Activated T-cell treated with anti-CD3 and anti-CD28 coated beads, Interleukin-2, amount 50 U/mL, for 1 hour (primary cell): ENCODE results near the gene MIPEP.

Experiments
- DNase-seq: peaks from one replicate; pipeline ENCODE4 v3.0.0-alpha.2; 2020

The MIPEP gene

DNA sequence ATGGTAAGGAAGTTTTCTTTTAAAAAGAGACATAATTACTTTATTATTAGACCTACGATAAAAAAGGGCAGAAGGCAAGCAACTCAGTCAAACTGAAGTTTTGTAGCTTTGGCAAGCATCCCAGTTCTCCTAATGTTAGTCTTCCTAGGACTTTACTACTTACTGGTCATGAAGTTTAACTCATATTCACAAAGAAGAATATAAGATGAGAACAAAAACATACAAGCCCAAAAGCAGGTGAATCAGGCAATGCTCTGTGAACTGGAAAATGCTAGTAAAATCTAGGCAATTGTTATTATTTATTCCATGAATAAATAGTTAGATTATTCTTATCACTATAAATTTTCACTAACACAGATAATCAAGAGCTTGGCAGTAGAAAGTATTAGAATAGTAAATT, 85.0 kb downstream of the MIPEP start:
- DNase-seq: no peak

DNA sequence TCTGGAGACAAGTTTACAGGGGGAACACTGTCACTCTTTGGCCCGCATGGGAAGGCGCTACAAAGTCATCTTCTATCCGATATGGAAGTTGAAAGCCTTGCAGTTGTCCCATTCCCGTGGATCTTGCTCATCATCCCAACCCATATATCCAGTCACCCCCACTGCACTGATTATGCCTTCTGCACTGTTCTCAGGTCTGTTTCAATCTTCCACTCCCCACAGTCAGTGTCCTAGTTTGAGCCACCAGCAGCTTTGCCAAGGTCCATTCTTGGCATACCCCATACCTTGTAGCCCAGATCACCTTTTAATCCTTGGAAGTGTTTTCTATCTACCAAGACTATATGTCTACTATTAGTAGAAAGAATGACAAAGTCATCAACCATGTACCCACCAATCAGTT, 88.1 kb downstream of the MIPEP start:
- no peak for DNase-seq

GRCh38 chr13:23799945-23800344, 89.3 kb downstream of the MIPEP start:
- no peak for DNase-seq

DNA sequence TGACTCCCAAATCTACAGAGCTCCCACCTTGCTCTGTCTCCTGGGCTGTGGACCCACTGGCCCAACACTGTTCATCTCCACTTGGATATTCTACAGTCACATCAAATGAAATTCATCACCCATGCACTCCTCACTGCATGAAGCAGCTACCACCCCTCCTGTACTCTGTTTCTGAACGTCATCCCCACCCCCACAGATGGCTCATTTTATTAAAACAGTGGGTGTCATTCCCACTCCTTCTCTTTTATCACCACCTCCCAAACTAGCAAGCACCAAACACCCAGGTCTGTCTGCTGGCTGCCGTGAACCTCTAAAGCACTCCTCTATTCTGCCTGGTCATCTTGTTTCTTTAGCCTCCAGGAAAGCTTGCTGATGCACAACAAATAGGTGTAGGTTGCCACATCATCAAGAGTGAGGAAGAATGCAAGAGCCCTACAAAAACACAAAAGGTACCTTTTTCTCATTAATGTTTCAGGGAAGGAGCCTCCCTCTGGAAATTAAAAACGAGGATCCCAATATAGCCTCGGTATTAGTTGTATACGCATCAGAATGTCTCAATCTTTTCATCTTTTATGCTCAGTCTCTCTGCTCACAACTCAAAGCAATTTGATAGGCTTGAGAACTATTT, 91.8 kb downstream of the MIPEP start:
- no peak for DNase-seq

DNA sequence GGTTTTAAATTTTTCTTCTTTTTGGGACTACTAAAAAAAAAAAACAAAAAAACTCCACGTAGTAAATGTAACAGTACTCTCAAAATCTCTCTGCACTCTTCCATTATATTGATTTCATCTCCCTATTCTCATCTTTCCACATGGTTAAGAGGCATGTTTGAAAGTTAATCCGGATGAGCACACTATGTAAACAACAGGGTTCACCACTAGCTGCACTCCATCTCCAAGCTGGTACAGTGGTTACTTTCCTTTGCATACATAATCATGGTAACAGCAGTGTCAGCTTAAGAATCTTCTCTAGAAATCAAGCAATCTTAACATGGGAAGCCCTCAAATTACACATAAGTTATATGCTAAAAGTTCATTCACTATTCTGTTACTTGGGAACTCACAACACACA, 92.6 kb downstream of the MIPEP start:
- DNase-seq: no peak

- no peak for DNase-seq
Observed at GRCh38 chr13:23794267-23795161, 94.7 kb downstream of the MIPEP start.

DNA sequence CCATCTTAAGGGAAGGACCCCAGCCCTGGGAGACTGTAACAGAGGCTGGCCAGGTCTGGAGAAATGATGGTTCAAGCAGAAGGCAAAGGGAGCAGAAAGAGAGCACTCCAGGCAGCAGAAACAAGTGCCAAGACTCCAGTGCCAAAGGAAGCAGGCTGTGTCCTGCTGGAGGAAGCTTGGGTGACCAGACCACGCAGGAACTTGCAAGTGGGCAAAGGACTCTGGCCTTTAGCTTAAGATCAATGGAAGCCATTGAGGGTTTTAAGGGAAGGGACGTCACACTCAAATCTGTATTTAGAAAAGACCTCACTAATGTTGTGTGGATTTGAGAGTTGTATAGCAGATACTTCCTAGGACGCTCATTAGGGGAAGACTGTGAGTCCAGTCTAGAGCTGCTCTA, 95.5 kb downstream of the MIPEP start:
- no peak for DNase-seq

DNA sequence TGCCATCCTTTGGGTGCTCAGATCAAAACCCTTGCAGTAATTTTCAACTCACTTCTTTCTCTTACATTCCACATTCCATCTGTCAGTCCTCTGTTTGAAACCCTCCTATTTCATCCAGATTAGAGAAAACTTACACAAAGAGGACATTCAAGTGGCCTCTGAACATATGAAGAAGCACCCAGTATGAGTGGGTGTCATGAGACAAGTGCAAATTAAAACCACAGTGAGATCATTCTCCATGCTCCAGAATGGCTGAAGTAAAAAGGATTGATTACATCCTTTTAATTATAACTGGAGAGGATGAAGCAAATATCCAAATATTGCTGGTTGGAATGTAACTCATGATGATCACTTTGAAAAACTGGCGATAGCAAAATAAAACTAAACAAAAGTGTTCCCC, 96.5 kb downstream of the MIPEP start:
- DNase-seq: no peak

GRCh38 chr13:23790577-23791170, 98.5 kb downstream of the MIPEP start:
- no peak for DNase-seq

DNA sequence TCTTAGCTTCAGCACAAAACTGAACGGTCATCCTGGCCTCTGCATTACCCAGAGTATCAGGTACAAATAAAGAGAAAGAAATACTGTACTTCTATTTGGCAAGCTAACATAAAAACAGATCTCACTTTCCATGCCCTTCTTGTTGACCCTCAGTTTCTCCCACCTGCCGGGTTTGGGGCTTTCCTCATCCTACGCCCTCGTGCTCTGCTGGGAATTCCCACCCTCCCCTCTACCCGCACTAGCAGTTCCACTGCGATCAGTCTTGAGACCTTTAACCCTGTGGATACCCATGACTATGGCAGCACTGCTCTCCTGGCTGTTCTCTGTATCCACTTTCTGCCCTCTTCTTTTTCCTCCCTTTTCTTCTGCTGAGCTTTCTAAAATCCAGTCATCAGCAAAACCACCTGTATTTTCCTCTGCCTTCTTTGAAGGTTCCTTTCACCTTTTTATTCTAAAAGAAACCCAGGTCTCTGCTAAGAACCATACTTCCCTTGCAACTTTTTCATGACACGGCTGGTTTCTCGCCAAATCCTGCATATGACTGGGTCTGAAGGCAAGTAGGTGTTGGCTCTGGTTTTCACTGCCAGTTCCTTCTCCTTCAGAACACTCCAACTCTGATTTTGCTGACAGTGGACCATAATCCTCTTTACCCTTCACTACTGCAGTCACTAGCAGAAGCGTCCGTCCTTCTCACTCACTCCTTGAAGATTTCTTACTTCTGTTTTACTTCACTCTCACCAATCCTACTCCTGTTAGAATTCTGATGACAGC, 99.4 kb downstream of the MIPEP start:
- DNase-seq: no peak

DNA sequence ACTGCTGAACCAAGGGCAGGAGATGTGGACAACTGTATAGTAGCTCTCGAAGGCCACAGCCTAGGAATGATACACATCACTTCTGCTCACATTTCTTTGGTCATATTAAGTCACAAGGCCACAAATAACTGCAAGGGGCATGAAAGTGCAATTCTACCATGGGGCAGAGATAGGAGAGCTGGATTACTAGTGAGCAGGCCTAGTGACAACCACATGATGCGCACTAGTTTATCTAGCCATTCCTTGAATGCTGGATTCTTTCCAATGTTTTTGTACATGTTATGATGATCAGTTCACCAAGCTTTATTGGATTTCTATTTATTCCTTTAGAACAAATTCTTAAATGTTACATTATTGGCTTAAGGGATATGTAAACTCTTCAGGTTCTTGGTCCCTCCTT, 100.7 kb downstream of the MIPEP start:
- no peak for DNase-seq

- DNase-seq: no peak
Observed at GRCh38 chr13:23787464-23787863, 101.7 kb downstream of the MIPEP start.

DNA sequence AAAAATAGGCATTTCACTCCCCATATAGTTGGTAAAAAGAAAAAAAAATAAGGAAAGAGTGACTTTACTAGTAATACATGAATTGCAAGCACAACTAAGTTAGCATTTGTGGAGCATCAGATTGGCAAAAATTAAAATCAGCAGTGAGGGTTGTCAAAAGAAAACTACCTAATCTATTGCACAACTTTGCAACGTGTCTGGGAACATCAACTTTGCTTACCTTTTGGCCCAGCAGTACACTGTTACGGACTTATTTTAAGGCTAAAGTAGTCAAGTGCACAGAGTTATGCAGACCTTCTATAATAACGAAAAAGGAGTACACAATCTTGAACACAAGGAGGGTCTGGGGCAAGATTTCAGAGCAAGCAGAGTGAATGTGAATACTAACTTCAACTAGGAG, 102.6 kb downstream of the MIPEP start:
- no peak for DNase-seq

DNA sequence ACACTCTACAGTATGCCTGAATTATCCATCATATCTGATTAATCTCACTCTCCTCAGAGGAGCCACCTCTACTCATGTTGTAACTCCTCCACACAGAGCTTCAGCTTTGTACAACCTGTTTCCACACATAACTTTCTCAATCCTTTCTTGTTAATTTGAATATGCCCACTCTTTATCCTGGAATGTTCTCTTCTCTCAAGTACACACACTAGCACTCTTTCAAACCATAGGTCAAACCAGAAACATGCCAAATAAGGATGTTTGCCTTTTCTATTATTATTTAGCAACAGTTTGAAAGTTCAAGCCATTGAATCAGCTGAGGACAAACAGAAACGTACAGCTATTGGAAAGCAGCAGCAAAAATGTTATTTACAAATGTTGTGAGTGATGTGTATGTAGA, 110.3 kb downstream of the MIPEP start:
- no peak for DNase-seq

- DNase-seq: no peak
Observed at GRCh38 chr13:23778002-23778652, 111.1 kb downstream of the MIPEP start.

DNA sequence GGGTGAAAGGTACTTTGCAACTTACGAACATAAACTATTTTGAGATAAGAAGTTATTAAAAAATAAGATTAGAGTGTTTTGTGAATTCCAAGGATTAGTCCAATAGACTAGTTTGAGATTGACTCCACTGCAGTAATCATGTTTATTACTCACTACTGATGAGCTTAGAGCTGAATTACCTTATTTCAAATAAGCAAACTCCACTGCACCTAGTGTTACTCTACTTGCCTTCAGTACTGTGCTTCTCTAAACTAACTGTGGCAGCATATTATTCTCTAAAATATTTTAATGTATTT, 111.7 kb downstream of the MIPEP start:
- DNase-seq: no peak

DNA sequence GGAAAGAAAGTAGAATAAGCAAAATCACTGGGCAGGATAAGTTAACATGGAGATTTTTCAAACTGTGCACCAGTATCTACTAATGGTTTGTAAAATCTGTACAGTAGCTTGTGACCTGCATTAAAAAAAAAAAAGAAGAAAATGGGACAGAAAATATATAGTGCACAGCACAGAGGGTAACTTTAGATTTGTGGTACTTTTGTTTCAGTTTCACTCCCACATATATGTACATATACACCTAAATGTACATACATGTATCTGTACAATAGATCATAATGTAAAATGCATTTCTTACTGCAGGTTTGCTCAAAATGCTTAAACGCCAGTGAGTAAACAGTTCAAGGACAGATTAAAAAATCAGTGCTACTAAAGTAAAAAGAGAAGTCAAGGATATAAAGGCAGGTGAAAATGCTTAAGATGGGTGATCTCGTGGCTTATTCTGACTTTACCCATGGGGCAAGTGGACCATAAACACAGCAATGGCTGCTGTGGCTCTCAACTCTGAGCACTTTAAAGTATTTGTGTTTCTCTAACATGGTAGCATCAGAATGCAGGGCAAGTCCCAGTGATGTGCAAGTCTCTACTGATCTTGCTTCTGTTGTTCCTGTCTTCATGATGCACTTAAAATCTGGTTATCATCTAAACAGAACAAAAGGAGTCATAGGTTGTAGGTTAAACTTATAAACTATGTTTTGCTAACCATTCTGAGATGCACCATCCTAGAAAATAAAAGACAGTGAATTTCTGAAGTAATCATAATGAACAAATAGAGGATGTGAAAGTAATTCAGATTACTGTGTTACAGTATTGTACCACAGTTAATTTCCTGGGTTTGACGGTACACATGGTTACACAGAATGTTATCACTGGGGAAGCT, 112.3 kb downstream of the MIPEP start:
- no peak for DNase-seq

GRCh38 chr13:23772717-23773116, 116.5 kb downstream of the MIPEP start:
- no peak for DNase-seq

DNA sequence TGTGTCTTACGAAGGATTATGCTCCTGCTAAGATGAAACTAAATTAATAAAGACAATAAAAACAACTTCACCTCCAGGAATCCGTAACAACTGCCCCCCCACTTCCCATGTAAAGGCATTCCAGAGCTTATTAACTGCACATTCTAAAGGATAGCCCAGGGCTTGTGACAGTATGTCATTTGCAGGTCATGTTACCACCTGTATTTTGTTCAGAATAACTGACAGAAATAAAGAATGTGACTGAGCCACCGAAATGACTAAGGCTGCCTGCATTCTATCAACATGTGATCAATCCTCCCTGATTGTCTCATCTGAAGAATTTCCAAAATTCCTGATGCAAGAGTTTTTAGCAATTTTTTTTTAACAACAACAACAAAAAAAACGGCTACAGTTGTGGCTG, 117.2 kb downstream of the MIPEP start:
- DNase-seq: no peak

GRCh38 chr13:23771552-23771951, 117.6 kb downstream of the MIPEP start:
- DNase-seq: no peak

DNA sequence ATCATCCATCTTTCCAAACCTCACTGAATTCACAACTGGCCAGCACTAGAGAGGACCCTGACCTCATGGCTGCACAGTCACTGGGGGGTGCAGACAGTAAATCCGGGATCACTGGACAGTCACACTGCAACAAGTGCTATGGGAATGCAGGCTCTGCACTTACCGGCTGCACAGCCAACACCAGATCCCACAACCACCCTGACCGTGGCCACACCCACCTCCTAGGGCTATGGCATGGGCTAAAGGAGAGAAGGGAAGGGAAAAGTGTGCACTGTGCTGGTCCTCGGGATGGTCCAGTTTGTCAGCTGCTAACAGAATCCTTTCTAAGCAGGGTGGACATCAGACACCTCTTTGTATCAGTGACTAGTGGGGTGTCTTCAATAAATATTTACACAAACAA, 118.2 kb downstream of the MIPEP start:
- no peak for DNase-seq

GRCh38 chr13:23770428-23770827, 118.8 kb downstream of the MIPEP start:
- DNase-seq: no peak
